ENCODE results near the gene PSAPL1. TPM values are rescaled to one million over a fixed set of nuclear protein-coding genes. Genes with fewer than 3 reads are reported as not detected.

The PSAPL1 gene
- total and polyA plus RNA-seq, 2 experiments from 2014 or later = not detected

- Histone ChIP-seq H3K4me2 (ENCODE audit: unreplicated experiment) (no peak overlapping the region), H2AFZ (no peak overlapping the region), H3K27ac (no peak overlapping the region), H3F3A (ENCODE audit: insufficient read depth) (no peaks in the 10 kb centered on the region), H3K79me2 (ENCODE audit: insufficient read depth) (no peaks in the 10 kb centered on the region), H3K27me3 (replicated peaks; ENCODE audit: insufficient read depth) (peaks cover 20% of the 10 kb centered on the region), H3K9me3 (ENCODE audit: low read depth) (no peaks in the 10 kb centered on the region), H3K4me1 (ENCODE audit: insufficient read depth) (no peaks in the 10 kb centered on the region; the same call in 1 of the 2 replicates), H4K20me1 (ENCODE audit: insufficient read depth) (no peaks in the 10 kb centered on the region), H3K9ac (no peak overlapping the region), H3K9me2 (ENCODE audit: insufficient read depth) (no peaks in the 10 kb centered on the region), H3K36me3 (ENCODE audit: low read depth) (no peaks in the 10 kb centered on the region), H3K4me3 (no peak overlapping the region)
- in situ Hi-C loops (cut with MboI) = no loop called here
- no peak for DNase-seq
- no peak for TF ChIP-seq EZH2 (IDR thresholded peaks at IDR 0.05; ENCODE audit: insufficient read depth, poor library complexity, severe bottlenecking)
- no peak for TF ChIP-seq EZH2phosphoT487 (IDR thresholded peaks at IDR 0.05; ENCODE audit: insufficient read depth, low read depth)
- WGBS, 2 experiments (ENCODE audit: low coverage in 1 of 2, low lambda C conversion rate in 2 of 2, missing lambda C conversion rate in 2 of 2) = 60 to 66% methylated on average over 12 of the region's 12 CpGs
Observed at GRCh38 chr4:7384929-7385890, 49.5 kb downstream of the PSAPL1 start.

GRCh38 chr4:7384003-7384928 is 50.5 kb downstream of the PSAPL1 start:
- in situ Hi-C loops (cut with MboI) = no loop called here

GRCh38 chr4:7383266-7383665 is 51.5 kb downstream of the PSAPL1 start:
- Histone ChIP-seq H3K27ac (no peak overlapping the region), H3F3A (ENCODE audit: insufficient read depth) (no peaks in the 10 kb centered on the region), H3K9ac (no peak overlapping the region), H3K36me3 (ENCODE audit: low read depth) (no peaks in the 10 kb centered on the region), H3K9me3 (ENCODE audit: low read depth) (no peaks in the 10 kb centered on the region), H3K4me1 (ENCODE audit: insufficient read depth) (no peaks in the 10 kb centered on the region; the same call in 1 of the 2 replicates), H3K4me3 (no peak overlapping the region), H3K4me2 (ENCODE audit: unreplicated experiment) (no peak overlapping the region), H2AFZ (no peak overlapping the region), H3K27me3 (replicated peaks; ENCODE audit: insufficient read depth) (peaks cover 37% of the 10 kb centered on the region), H3K9me2 (ENCODE audit: insufficient read depth) (no peaks in the 10 kb centered on the region), H3K79me2 (ENCODE audit: insufficient read depth) (no peaks in the 10 kb centered on the region), H4K20me1 (ENCODE audit: insufficient read depth) (no peaks in the 10 kb centered on the region)
- no peak for TF ChIP-seq EZH2 (IDR thresholded peaks at IDR 0.05; ENCODE audit: insufficient read depth, poor library complexity, severe bottlenecking)
- TF ChIP-seq EZH2phosphoT487 (IDR thresholded peaks at IDR 0.05; ENCODE audit: insufficient read depth, low read depth) = no peak
- no peak for DNase-seq
- in situ Hi-C loops (cut with MboI) = no loop called here
- WGBS, 2 experiments (ENCODE audit: low coverage in 1 of 2, low lambda C conversion rate in 2 of 2, missing lambda C conversion rate in 2 of 2) = 76 to 81% methylated on average over 8 of the region's 8 CpGs

More at GRCh38 chr4:7384003-7384928, 50.5 kb downstream of the PSAPL1 start:
- H3K27me3 ChIP-seq (replicated peaks; ENCODE audit: insufficient read depth) = peaks cover 29% of the 10 kb centered on the region
- H3K4me2 ChIP-seq (ENCODE audit: unreplicated experiment) = no peak overlapping the region
- no peaks in the 10 kb centered on the region for H3K9me2 ChIP-seq (ENCODE audit: insufficient read depth)
- H3K9me3 ChIP-seq (ENCODE audit: low read depth) = no peaks in the 10 kb centered on the region
- H3K27ac ChIP-seq = no peak overlapping the region
- TF ChIP-seq EZH2phosphoT487 (IDR thresholded peaks at IDR 0.05; ENCODE audit: insufficient read depth, low read depth) (no peak), EZH2 (IDR thresholded peaks at IDR 0.05; ENCODE audit: insufficient read depth, poor library complexity, severe bottlenecking) (no peak)
- H4K20me1 ChIP-seq (ENCODE audit: insufficient read depth) = no peaks in the 10 kb centered on the region
- H3K79me2 ChIP-seq (ENCODE audit: insufficient read depth) = no peaks in the 10 kb centered on the region
- WGBS, 2 experiments (ENCODE audit: low coverage in 1 of 2, low lambda C conversion rate in 2 of 2, missing lambda C conversion rate in 2 of 2) = 59 to 64% methylated on average over 28 of the region's 28 CpGs
- H3K4me3 ChIP-seq = no peak overlapping the region
- H2AFZ ChIP-seq = no peak overlapping the region
- H3K36me3 ChIP-seq (ENCODE audit: low read depth) = no peaks in the 10 kb centered on the region
- no peak for DNase-seq
- H3K9ac ChIP-seq = no peak overlapping the region
- no peaks in the 10 kb centered on the region; the same call in 1 of the 2 replicates for H3K4me1 ChIP-seq (ENCODE audit: insufficient read depth)
- no peaks in the 10 kb centered on the region for H3F3A ChIP-seq (ENCODE audit: insufficient read depth)

- no peaks in the 10 kb centered on the region for H3F3A ChIP-seq (ENCODE audit: insufficient read depth)
- 46 to 48% methylated on average over 7 to 8 of the region's 8 CpGs for WGBS, 2 experiments (ENCODE audit: low coverage in 1 of 2, low lambda C conversion rate in 2 of 2, missing lambda C conversion rate in 2 of 2)
- H3K4me3 ChIP-seq = no peak overlapping the region
- no peaks in the 10 kb centered on the region for H3K9me3 ChIP-seq (ENCODE audit: low read depth)
- no peaks in the 10 kb centered on the region for H3K9me2 ChIP-seq (ENCODE audit: insufficient read depth)
- no peak overlapping the region for H2AFZ ChIP-seq
- no peak overlapping the region for H3K4me2 ChIP-seq (ENCODE audit: unreplicated experiment)
- no peaks in the 10 kb centered on the region for H3K79me2 ChIP-seq (ENCODE audit: insufficient read depth)
- H3K4me1 ChIP-seq (ENCODE audit: insufficient read depth) = no peaks in the 10 kb centered on the region; the same call in 1 of the 2 replicates
- H3K27ac ChIP-seq = no peak overlapping the region
- in situ Hi-C loops (cut with MboI) = no loop called here
- H3K27me3 ChIP-seq (replicated peaks; ENCODE audit: insufficient read depth) = peaks cover 43% of the 10 kb centered on the region
- no peaks in the 10 kb centered on the region for H3K36me3 ChIP-seq (ENCODE audit: low read depth)
- no peaks in the 10 kb centered on the region for H4K20me1 ChIP-seq (ENCODE audit: insufficient read depth)
- TF ChIP-seq EZH2 (IDR thresholded peaks at IDR 0.05; ENCODE audit: insufficient read depth, poor library complexity, severe bottlenecking) (no peak), EZH2phosphoT487 (IDR thresholded peaks at IDR 0.05; ENCODE audit: insufficient read depth, low read depth) (no peak)
- DNase-seq = no peak
- H3K9ac ChIP-seq = no peak overlapping the region
Observed at GRCh38 chr4:7382634-7383014, 52.1 kb downstream of the PSAPL1 start.
